ENCODE data around the gene FANCF.
A peak's percentile ranks its signal among the peaks of the same experiment; 100 is the strongest.

Gene FANCF

GRCh38 chr11:22624742-22625447, 728 bp downstream of the FANCF start:
- DNase-seq (ENCODE audit: low read depth in 2 of 2): peak; percentile 5 to 24

- no peak for DNase-seq (ENCODE audit: low read depth in 2 of 2)
These were observed 7.8 kb downstream of the FANCF start for GRCh38 chr11:22617868-22618267.

DNA sequence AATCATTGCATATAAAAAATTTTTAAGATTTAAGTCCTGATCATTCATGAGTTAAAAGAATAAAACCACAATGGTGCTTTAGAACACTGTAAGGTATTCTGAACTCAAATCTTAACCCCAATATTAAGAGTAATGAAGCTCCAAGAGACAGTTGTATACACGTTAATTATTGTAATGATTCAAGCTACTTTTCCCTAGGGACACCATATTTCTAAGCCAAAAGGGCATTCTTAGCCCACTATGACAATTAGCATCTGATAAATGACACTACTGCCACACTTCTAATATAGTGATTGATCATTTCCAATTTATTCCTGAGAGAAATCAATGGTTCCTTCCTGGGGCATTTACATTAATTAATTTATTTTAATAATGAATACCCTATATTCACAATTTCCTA, 21.7 kb downstream of the FANCF start:
- DNase-seq (ENCODE audit: low read depth in 2 of 2): no peak

GRCh38 chr11:22602504-22602903, 23.1 kb downstream of the FANCF start:
- no peak for DNase-seq (ENCODE audit: low read depth in 2 of 2)

DNA sequence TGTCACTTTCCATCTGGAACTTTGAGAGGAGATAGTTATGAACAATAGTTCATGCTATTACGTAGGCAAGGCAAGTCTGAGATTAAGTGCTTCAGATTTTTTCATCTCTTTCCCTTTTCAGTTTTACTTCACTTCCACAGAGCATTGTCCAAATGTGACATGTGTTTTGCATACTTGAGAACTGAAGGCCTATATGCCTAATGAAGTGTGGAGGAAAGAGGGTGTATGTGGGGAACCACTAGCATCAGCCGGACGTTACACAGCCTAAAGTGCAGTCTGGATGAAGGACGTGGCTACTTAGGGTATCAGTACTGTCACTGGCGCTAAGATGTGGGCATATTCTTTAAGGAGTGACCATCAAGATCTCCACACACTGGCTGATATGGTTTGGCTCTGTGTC, 26.2 kb downstream of the FANCF start:
- no peak for DNase-seq (ENCODE audit: low read depth in 2 of 2)

GRCh38 chr11:22597062-22597461, 28.6 kb downstream of the FANCF start:
- DNase-seq (ENCODE audit: low read depth in 2 of 2): no peak

DNA sequence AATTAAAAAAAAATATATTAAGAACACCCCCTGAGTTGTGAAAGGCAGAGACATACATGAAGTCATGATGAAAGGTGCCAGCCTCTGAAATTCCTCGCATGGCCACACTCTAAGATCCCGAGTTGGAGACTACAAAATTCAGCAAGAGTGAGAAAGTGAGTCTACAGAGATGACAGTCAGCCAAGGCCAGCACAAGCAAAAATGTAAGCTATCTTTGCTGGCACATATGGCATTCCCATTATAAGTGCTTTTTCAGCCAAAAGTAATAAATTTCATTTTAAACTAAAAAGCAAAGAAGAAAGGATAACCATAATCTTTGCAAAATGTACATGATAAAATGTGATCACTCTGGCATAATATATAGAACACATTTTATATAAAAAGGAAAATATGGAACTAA, 40.6 kb downstream of the FANCF start:
- no peak for DNase-seq (ENCODE audit: low read depth in 2 of 2)

GRCh38 chr11:22583963-22584492, 41.6 kb downstream of the FANCF start:
- no peak for DNase-seq (ENCODE audit: low read depth in 2 of 2)

GRCh38 chr11:22582151-22582410, 43.5 kb downstream of the FANCF start:
- DNase-seq (ENCODE audit: low read depth in 2 of 2): no peak

DNA sequence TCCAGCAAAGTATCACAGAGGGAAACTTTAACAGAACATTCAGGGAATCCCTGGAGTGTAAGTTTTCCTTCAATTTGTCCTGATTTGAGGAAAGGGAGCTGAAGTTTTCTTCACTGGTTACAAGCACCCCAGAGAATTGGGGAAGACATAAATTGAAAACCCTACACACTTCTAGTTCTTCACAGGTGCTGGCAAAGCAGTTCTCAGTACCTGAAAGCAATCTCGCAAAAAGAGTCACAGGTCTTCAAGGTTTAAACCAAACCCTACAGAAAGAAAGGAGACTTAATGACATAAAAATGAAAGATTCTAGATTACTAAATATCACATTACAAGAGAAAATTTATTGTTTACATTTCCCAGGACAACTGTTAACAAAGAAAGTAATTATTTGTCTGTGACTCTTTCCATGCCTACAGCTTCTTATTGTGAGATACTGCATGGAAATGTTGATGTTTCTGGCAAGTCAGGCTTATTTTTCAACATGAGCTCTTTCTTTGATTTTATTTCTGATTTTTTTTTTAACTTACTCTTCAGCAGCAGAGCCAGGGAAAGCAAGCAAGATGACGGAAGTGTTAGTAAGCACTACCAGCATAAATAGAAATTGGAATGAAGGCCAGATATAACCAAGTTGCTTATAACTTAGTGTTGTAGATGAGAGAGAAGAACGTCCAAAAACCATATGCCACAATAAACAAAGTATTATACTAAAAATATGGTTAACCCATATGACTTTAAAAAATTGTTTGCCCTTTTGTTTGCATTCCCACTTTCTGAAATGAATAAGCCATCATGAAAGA, 44.1 kb downstream of the FANCF start:
- DNase-seq (ENCODE audit: low read depth in 2 of 2): no peak

DNA sequence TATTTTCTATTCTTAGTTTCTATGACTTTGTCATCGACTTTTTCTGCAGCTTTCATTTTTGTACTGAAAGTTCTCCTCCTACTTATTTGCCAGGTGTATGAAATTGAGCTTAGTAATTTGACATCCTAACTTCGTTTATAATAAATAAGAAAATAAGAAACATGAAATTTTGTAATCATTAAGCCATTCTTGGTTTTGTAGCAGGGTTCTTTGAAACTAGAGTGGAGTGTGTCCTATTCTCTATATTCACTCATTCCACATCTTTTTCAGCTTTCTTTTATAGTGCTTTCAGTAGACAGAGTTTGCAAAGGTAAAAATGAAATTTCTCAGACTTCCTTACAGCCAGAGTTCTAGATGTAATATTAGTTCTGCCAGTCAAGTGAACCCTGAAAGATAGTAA, 47.8 kb downstream of the FANCF start:
- DNase-seq (ENCODE audit: low read depth in 2 of 2): no peak
